Measurements from ENCODE around the gene KRT35.

Gene KRT35

DNA sequence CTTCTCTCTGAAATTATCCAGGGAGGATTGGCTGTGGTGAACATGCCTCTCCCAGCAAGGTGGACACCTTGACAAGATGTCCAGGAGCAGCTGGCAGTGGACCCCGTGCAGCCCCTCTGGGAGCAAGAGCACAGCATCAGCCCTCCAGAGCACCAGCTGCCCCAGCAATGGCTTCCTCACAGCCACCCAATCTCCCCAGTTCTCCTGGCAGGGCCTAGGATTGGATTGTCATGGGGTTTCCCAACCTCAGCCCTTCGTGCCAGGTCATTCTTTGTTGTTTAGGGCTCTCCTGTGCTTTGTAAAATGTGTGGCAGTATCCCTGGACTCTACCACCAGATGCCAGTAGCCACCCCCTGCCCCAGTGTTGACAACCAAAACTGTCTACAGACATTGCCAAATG lies 10.5 kb upstream of the KRT35 start:
- ATAC-seq (replicated peaks; ENCODE audit: extremely low read depth, poor library complexity, severe bottlenecking) = no peak

DNA sequence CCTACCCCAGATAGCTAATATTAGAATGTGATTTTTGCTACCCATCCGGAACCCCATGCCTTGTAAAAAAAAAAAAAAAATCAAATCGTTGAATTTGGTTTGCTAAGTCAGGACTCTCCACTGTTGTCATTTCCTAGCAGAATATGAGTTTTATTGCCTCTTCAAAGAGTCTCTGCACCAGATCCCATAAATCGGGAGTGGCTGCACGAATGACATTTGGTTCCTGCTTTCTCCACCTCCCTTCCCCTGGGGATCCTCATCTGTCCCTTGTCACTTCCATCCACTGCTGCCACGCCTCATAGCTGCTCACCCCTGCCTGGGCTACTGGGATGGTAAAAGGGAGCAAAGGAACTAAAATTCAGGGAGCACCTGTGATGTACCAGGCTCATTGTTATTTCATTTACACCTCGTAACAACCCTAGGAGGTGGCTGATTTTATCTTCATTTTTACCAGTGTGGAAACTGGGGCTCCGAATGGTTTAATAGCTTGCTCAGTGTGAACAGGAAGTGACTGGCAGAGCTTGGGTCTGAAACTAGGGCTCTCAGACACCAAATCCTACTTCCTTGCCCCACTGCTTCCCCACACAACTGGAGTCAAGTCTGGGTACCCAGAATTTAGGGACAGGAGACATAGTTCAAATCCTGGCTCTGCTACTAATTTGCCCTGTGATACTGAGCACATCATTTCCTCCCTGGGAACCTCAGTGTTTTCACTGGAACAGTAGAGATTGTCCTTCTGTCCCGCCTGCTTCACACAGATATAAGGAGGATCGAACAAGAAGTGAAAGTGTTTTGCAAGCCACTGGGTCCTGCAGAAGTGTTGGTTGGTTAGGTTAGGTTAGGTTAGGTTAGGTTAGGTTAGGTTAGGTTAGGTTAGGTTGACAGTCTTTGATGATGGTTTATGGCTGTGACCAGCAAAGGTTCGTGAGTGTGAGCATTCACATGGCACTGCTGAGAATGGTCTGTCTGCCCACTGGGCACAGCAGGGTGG lies 9.3 kb upstream of the KRT35 start:
- Mint-ChIP-seq H3K4me1 (peaks cover 10% of the 10 kb centered on the region), H3K27me3 (no peaks in the 10 kb centered on the region), H3K4me3 (no peak overlapping the region)

More for the DNA sequence above, 10.5 kb upstream of the KRT35 start:
- H3K4me1 Mint-ChIP-seq = peaks cover 10% of the 10 kb centered on the region
- no peaks in the 10 kb centered on the region for H3K27me3 Mint-ChIP-seq
- no peaks in the 10 kb centered on the region for H3K36me3 Mint-ChIP-seq (ENCODE audit: insufficient read depth)
- H3K27ac Mint-ChIP-seq (ENCODE audit: low read depth) = no peak overlapping the region
- DNase-seq (ENCODE audit: low spot score in 2 of 2) = no peak
- no peaks in the 10 kb centered on the region for H3K9me3 Mint-ChIP-seq
- no peak overlapping the region for H3K4me3 Mint-ChIP-seq

GRCh38 chr17:41489531-41489930 lies 8.6 kb upstream of the KRT35 start, which contains the start of gene KRT36:
TSS of gene KRT36 (minus strand) at chr17:41489910. CDS start at chr17:41489864, 46 bp downstream.
- no peak for DNase-seq (ENCODE audit: low spot score in 2 of 2)
- ATAC-seq (replicated peaks; ENCODE audit: extremely low read depth, poor library complexity, severe bottlenecking) = no peak
- Mint-ChIP-seq H3K4me1 (peaks cover 10% of the 10 kb centered on the region), H3K36me3 (ENCODE audit: insufficient read depth) (no peaks in the 10 kb centered on the region), H3K27me3 (no peaks in the 10 kb centered on the region), H3K9me3 (no peaks in the 10 kb centered on the region), H3K27ac (ENCODE audit: low read depth) (no peak within 1 kb of the TSS), H3K4me3 (no peak within 1 kb of the TSS)

More for the DNA sequence above, 9.3 kb upstream of the KRT35 start:
- ATAC-seq (replicated peaks; ENCODE audit: extremely low read depth, poor library complexity, severe bottlenecking) (no peak), DNase-seq (ENCODE audit: low spot score in 2 of 2) (no peak)
- Mint-ChIP-seq H3K27ac (ENCODE audit: low read depth) (no peak overlapping the region), H3K36me3 (ENCODE audit: insufficient read depth) (no peaks in the 10 kb centered on the region), H3K9me3 (no peaks in the 10 kb centered on the region)

GRCh38 chr17:41486809-41487530 lies 6.0 kb upstream of the KRT35 start:
- DNase-seq (ENCODE audit: low spot score in 2 of 2) = no peak
- no peak overlapping the region for H3K27ac Mint-ChIP-seq (ENCODE audit: low read depth)

DNA sequence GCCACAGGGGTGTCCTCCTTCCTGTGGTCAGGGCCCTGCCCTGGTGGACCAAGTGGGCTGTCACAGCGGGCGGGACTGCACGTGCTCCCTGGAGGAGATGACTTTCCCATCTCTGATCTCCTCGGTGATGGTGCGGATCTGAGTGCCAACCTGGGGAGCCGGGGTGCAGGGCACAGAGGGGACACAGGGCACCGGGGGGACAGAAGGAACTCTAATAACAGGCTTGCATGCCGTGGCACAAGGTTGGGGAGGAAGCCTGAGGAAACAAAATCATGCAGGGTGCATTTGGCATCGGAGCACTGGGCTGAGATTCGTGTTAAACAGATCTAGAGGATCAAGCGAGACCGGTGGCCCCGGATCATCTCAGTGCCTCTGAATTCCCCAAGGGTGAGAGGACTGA lies 5.4 kb upstream of the KRT35 start:
- Mint-ChIP-seq H3K9me3 (no peaks in the 10 kb centered on the region), H3K4me3 (no peak overlapping the region), H3K27ac (ENCODE audit: low read depth) (no peak overlapping the region), H3K36me3 (ENCODE audit: insufficient read depth) (no peaks in the 10 kb centered on the region), H3K27me3 (peaks cover 8% of the 10 kb centered on the region), H3K4me1 (peaks cover 10% of the 10 kb centered on the region)
- DNase-seq (ENCODE audit: low spot score in 2 of 2) = no peak
- no peak for ATAC-seq (replicated peaks; ENCODE audit: extremely low read depth, poor library complexity, severe bottlenecking)

More at GRCh38 chr17:41486809-41487530, 6.0 kb upstream of the KRT35 start:
- Mint-ChIP-seq H3K27me3 (peaks cover 8% of the 10 kb centered on the region), H3K4me3 (no peak overlapping the region), H3K36me3 (ENCODE audit: insufficient read depth) (no peaks in the 10 kb centered on the region), H3K4me1 (peaks cover 10% of the 10 kb centered on the region), H3K9me3 (no peaks in the 10 kb centered on the region)
- no peak for ATAC-seq (replicated peaks; ENCODE audit: extremely low read depth, poor library complexity, severe bottlenecking)

DNA sequence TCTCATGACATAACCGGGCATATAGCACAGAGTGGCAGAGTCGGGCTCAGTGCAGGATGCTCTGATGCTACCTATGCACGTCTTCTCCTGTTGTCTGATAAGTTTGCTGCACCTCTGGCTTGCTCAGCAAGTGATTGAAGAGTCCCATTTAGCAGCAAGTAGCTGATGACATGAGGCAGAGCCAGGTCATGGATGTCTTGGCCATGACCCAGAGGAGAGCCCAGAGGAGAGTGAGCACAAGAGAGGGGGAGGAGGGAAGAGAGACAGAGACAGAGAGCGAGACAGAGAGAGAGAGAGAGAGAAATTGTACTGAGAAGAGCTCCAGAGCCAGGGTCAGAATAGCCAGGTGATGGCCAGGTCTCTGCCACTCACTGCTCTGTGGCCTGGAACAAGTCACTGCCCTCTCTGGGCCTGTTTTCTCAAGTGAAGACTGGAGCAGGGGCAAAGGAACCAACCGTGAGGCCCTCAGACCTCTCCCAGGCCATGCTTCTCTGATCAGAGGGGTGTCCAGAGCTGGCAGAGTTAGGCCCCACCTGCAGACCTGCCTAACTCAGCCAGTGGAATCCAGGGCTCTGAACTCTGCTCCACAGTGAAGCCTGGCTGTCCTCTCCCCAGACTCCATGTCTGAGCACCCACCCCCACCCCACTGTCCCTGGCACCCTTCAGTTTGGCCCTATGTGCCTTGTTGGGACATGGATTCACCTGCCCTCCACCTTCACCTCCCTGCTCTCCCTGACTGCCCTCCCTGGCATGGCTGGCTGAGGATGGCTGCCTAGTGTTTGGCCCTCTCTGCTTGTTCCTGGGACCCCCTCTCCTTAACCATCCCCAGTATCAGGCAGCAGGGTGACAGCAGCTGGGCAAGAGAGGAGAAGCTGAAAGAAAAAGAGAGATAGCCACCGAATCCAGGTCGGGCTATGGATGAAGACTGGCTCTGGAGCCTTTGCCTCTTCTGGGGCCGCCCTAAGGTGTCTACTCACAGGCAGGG lies 4.3 kb upstream of the KRT35 start:
- H3K36me3 Mint-ChIP-seq (ENCODE audit: insufficient read depth) = no peaks in the 10 kb centered on the region
- no peak overlapping the region for H3K27ac Mint-ChIP-seq (ENCODE audit: low read depth)
- no peak for ATAC-seq (replicated peaks; ENCODE audit: extremely low read depth, poor library complexity, severe bottlenecking)
- no peaks in the 10 kb centered on the region for H3K9me3 Mint-ChIP-seq
- DNase-seq (ENCODE audit: low spot score in 2 of 2) = no peak
- no peak overlapping the region for H3K4me3 Mint-ChIP-seq
- H3K4me1 Mint-ChIP-seq = peaks cover 3% of the 10 kb centered on the region
- H3K27me3 Mint-ChIP-seq = peaks cover 8% of the 10 kb centered on the region

DNA sequence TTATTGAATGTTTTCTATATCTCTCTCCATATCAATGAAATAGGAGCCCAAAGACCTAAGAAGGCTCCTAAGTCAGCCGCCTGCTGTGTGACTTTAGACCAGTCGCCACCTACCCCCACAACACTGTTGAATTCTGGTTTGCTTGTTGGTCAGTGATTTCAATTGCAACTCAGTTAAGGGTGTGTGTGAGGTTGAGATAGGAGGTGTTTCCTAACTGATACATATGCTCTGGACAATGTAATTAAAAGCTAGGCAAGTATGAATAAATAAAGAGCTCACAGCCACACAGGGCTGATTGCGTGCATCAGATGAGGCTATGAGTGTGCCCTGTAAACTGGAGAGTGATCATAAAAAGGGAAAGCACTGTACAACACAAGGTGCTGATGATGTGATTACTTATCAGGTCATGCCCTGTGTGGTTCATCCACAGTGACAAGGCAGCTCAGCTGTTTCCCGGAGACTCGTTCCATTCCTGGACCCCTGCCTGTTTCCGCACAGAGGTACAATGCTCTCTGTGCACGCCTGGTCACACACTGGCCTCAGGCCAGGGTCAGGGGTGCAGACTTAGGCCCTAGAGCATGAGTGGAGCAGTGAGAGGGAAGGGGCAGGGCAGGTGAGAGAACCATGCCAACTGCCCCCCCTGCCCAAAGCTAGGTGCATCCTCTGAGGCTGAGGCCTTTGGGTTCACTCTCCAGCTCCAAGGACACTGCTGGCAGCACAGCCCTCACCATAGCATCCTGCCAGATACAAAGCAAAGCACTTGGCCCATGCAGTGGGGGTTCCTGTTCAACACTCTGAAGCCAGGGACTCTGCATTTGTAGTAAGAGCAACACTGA lies 3.3 kb upstream of the KRT35 start:
- no peak overlapping the region for H3K27ac Mint-ChIP-seq (ENCODE audit: low read depth)

GRCh38 chr17:41483531-41483930 lies 2.6 kb upstream of the KRT35 start:
- no peak overlapping the region for H3K27ac Mint-ChIP-seq (ENCODE audit: low read depth)
- no peaks in the 10 kb centered on the region for H3K36me3 Mint-ChIP-seq (ENCODE audit: insufficient read depth)
- DNase-seq (ENCODE audit: low spot score in 2 of 2) (no peak), ATAC-seq (replicated peaks; ENCODE audit: extremely low read depth, poor library complexity, severe bottlenecking) (no peak)
- H3K9me3 Mint-ChIP-seq = no peaks in the 10 kb centered on the region
- H3K4me1 Mint-ChIP-seq = no peaks in the 10 kb centered on the region
- H3K27me3 Mint-ChIP-seq = peaks cover 8% of the 10 kb centered on the region
- no peak overlapping the region for H3K4me3 Mint-ChIP-seq

More for the DNA sequence above, 3.3 kb upstream of the KRT35 start:
- peaks cover 8% of the 10 kb centered on the region for H3K27me3 Mint-ChIP-seq
- no peaks in the 10 kb centered on the region for H3K9me3 Mint-ChIP-seq
- DNase-seq (ENCODE audit: low spot score in 2 of 2) = no peak
- no peak for ATAC-seq (replicated peaks; ENCODE audit: extremely low read depth, poor library complexity, severe bottlenecking)
- no peaks in the 10 kb centered on the region for H3K4me1 Mint-ChIP-seq
- no peak overlapping the region for H3K4me3 Mint-ChIP-seq
- no peaks in the 10 kb centered on the region for H3K36me3 Mint-ChIP-seq (ENCODE audit: insufficient read depth)

- H3K27ac Mint-ChIP-seq (ENCODE audit: low read depth) = no peak overlapping the region
- DNase-seq (ENCODE audit: low spot score in 2 of 2) (no peak), ATAC-seq (replicated peaks; ENCODE audit: extremely low read depth, poor library complexity, severe bottlenecking) (no peak)
- H3K27me3 Mint-ChIP-seq = peaks cover 8% of the 10 kb centered on the region
- no peaks in the 10 kb centered on the region for H3K9me3 Mint-ChIP-seq
- no peak overlapping the region for H3K4me3 Mint-ChIP-seq
- H3K36me3 Mint-ChIP-seq (ENCODE audit: insufficient read depth) = no peaks in the 10 kb centered on the region
- H3K4me1 Mint-ChIP-seq = no peaks in the 10 kb centered on the region
Measured at GRCh38 chr17:41480581-41480980, 370 bp downstream of the KRT35 start.

DNA sequence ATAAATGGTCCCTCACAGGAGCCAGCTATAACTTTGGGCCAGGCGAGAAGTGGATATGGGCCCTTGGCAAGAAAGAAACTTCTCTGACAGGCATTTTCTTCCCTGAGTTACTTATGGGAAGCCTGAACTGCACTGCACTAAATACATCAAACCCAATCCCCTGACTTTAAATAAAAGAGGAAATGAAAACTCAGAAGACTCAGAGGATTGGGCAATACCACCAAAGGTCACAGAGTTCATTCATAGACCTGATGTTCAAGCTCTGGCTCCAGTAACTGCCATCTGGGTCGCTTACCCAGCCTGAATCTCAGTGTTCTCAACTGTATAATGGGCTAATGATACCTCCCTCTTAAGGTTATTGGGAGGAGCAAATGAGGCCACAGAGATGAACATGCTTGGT lies 815 bp downstream of the KRT35 start:
- Mint-ChIP-seq H3K27me3 (peaks cover 8% of the 10 kb centered on the region), H3K9me3 (no peaks in the 10 kb centered on the region), H3K4me3 (no peak overlapping the region), H3K36me3 (ENCODE audit: insufficient read depth) (no peaks in the 10 kb centered on the region), H3K4me1 (no peaks in the 10 kb centered on the region), H3K27ac (ENCODE audit: low read depth) (no peak overlapping the region)
- ATAC-seq (replicated peaks; ENCODE audit: extremely low read depth, poor library complexity, severe bottlenecking) (no peak), DNase-seq (ENCODE audit: low spot score in 2 of 2) (no peak)

- no peak overlapping the region for H3K27ac Mint-ChIP-seq (ENCODE audit: low read depth)
- no peaks in the 10 kb centered on the region for H3K36me3 Mint-ChIP-seq (ENCODE audit: insufficient read depth)
- no peaks in the 10 kb centered on the region for H3K4me1 Mint-ChIP-seq
- H3K27me3 Mint-ChIP-seq = peaks cover 6% of the 10 kb centered on the region
- H3K9me3 Mint-ChIP-seq = no peaks in the 10 kb centered on the region
- DNase-seq (ENCODE audit: low spot score in 2 of 2) = no peak
- no peak for ATAC-seq (replicated peaks; ENCODE audit: extremely low read depth, poor library complexity, severe bottlenecking)
- H3K4me3 Mint-ChIP-seq = no peak overlapping the region
Measured at GRCh38 chr17:41478237-41478636, 2.7 kb downstream of the KRT35 start.
